Measurements from ENCODE around the gene DHFR. TPM values are rescaled to one million over a fixed set of nuclear protein-coding genes. Genes with fewer than 3 reads are reported as not detected.
"Not testable (repeated sequence)": the region's sequence is repeated elsewhere in the genome, so short reads cannot be mapped to it uniquely, and the experiment has no call there.

DHFR gene
- total RNA-seq = 14.8 and 15.6 TPM in 2 replicates
- 9.9 TPM for polyA plus RNA-seq (2012)

DNA sequence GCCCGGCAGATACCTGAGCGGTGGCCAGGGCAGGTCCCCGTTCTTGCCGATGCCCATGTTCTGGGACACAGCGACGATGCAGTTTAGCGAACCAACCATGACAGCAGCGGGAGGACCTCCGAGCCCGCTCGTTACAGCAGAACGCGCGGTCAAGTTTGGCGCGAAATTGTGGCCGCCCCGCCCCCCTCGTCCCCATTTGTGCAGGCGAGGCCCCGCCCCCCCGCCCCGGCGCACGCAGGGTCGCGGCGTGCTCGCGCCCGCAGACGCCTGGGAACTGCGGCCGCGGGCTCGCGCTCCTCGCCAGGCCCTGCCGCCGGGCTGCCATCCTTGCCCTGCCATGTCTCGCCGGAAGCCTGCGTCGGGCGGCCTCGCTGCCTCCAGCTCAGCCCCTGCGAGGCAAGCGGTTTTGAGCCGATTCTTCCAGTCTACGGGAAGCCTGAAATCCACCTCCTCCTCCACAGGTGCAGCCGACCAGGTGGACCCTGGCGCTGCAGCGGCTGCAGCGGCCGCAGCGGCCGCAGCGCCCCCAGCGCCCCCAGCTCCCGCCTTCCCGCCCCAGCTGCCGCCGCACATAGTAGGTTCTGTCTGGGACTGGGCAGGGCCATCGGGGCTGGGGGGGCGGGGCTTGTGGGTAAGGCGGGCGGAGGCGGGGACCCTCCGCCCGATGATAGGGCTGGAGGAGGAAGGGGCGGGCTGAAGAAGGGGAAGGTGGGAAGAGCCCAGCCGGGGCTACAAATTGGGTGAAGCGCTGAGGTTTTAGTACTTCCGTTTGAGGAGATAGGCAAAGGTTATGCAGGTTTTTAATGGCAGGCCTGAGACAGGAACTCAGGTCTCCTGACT is at the start of gene DHFR, which contains the start of gene MSH3:
Gene DHFR, minus strand, starts transcription at position 593 of the 840 bp plus-strand sequence. Its CDS starts 494 bp downstream, at position 99.
Gene MSH3, plus strand, starts transcription at position 262 of the 840 bp plus-strand sequence. Its CDS starts 76 bp downstream, at position 338.
- peak; percentile 87 for DNase-seq (ENCODE audit: low read depth)

DNA sequence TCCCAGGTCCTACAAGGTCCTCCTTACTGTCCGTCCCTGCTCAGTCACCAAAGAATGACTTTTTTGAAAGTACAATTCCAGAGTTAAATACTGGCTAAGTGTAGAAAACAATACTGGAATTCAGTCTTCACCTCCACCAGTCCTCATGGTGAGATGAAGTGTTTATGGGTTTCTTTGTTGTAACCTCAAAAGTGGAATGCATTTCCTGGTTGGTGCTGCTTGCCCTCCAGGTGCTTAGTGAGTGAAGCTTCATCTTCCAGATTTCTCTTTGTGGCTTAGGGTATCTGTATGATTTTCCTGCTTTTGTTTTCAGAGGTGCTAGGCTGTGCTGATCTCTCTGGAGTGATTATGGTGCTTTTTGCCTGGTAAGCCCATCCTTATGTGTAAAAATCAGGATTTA is 49.4 kb upstream of the DHFR start:
- DNase-seq (ENCODE audit: low read depth) = no peak

DNA sequence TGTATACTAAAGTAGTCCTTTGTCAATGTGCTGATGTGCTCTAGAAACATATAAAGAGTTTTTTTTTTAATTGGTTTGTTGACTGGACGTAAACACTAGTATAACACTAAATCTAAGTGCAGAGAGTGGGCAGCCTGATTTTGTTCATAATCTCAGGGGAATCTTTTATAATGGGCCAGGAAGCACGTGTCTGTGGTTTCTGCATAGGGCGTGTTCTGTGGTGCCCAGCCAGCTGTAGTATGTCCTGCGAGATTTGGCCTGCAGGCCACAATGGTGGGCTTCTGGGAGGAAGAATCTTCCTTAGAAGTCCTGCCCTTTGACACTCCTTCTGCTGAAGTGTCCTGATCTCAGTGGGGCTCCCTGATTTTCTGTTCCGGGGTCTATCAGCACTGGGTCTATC is 49.0 kb upstream of the DHFR start:
- peak; percentile 57 for DNase-seq (ENCODE audit: low read depth)

DNA sequence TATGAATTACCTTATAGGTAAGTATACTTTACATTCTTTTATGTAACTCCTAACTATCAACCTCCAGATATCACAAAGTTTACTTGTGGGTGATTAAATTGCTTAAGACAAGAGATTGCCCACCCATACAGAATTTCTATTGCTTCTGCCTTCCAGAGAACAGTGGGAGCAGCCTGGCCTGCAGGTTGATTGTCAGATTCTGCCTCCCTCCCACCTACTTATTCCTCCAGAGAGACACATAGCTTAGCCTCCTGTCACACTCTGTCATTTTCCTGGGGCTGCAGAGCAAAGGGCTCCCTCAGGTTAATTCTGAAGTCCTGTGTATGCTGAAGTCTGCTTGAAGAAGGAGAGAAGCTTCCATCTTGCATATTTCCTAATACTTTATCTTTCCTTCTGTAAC is 48.5 kb upstream of the DHFR start:
- no peak for DNase-seq (ENCODE audit: low read depth)

DNA sequence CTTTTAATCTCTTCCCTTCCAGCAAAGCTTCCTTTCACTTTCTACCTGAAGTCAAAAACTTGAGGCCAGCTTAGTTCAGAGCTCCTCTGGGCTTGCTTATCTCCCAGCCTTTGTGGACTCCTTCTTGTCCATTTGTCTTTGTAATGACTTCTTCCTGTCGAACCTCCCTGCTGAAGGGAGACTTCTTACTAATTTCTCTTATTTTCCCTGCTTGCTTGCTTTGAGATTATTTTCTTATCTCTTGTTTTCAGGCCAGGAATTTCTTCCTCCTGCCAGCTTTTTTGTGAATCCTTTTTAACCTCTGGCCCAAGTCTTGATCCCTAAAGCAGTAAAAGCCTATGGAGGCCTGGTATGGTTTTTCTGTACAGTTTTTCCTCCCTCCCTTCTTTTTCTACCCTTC is 46.8 kb upstream of the DHFR start:
- no peak for DNase-seq (ENCODE audit: low read depth)

DNA sequence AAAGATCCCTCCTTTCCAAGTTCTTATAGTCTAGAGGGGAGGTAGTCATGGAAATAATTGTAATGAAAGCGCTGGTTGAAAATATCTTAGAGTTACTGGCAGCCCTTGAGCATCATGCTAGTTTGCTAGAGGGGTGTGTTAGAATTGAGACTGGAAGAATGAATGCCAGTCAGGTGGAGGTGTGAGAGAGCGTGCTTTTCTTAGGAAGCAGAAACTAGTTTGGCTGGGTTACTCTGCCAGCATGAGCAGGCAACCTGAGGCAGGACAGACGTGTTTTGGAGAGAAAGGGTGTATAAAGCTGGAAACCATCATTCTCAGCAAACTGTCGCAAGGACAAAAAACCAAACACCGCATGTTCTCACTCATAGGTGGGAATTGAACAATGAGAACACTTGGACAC is 43.6 kb upstream of the DHFR start:
- DNase-seq (ENCODE audit: low read depth) = no peak

DNA sequence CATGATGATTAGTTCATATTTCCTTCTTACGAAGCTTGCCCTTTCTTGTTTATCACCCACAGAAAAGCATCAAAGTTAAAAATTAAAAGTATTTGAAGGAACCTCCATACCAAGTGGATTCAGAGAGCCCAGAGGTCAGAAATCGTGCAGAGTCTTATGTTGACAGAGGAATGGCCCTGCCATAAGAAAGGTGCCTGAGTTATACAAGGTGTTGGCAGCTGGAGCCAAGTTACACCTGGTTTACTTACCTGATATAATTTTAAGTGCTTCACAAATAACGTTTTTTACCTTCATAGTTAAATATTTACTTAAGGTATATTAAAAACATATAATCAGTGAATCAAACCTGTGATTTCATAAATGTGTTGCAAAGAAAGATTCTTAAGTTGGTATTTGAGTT is 42.3 kb upstream of the DHFR start:
- no peak for DNase-seq (ENCODE audit: low read depth)

DNA sequence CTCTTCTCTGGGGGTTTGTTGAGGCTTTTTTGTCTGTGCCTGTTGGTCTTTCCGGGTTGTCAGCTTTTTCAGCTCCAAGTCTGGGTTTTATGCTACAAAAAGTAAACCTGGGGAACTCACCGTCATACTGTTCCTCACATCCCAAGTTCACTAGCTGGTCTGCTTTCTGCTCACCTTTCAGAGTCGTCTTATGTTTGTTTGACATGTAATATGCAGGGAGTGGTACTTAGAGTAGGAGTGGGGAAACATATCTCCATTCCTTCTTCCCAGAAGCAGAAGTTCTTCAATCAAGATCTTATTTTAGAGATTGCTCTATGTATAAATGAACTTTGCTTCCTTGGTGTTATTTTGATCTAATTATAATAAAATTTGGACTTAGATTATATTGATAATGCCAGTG is 41.7 kb upstream of the DHFR start:
- no peak for DNase-seq (ENCODE audit: low read depth)

DNA sequence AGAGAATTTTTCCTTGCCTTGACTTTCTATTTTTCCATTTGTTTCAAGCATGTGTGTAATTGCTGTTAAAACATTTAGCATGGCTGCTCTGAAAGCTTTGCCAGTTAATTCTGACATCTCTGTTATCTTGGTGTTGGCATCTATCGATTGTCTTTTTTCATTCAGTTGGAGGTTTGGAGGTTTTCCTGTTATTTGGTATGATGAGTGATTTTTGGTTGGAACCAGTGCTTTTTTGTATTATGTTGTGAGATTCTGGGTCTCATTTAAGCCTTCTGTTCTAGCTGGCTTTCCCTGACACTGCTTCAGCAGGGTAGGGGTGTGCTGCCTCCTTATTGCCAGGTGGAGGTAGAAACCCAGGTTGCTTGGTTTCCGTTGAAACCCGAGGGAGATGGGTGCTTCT is 40.9 kb upstream of the DHFR start:
- no peak for DNase-seq (ENCODE audit: low read depth)

DNA sequence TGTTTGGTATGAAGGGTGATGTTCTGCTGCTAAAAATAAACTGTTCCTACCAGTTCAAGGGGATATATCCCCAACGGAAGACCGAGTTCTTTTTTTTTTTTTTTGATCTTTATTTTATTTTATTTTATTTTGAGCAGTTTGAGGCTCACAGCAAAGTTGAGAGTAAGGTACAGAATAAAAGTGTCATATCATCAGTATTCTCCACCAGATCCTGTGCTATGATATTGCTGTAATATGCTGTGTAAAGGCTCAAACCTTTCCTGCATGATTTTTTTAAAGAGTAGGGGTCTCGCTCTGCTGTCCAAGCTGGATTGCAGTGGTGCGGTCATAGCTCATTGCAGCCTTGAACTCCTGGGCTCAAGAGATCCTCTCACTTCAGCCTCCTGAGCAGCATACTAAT is 34.8 kb upstream of the DHFR start:
- DNase-seq (ENCODE audit: low read depth) = no peak

DNA sequence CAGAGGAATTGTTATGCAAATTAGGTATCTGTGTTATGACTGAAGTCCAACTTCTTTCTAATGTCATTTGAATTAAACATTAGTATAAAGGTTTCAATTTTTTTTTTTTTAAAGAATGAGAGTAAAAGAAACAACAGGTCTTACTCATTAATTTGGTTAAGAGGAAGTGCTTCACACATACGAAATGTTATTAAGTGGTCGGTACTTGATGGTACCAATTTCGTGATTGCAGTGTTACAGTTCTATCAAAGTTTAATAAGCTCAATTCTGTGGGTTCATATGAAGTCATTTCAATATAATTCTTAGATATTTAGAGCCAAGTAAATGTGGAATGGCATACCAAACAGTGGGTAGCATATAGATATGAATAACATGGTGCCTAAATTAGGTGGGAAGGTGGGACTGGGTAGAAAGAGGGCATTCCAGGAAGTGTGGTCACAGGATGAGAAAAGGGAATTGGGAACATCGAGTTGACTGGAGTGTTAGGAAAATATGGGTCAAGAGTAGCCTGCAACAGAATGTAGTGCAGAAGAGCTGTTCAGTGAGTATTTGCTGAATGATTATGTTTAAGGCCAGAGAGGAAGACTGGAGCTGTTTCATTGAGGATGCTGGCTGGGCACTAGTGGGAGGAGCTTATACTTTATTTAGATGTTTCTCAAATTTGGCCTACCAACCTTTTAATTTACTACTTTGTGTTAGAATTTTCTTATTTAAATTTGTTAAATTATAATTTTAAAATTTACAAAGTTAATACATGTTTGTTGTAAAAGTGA is 34.1 kb upstream of the DHFR start:
- no peak for DNase-seq (ENCODE audit: low read depth)

DNA sequence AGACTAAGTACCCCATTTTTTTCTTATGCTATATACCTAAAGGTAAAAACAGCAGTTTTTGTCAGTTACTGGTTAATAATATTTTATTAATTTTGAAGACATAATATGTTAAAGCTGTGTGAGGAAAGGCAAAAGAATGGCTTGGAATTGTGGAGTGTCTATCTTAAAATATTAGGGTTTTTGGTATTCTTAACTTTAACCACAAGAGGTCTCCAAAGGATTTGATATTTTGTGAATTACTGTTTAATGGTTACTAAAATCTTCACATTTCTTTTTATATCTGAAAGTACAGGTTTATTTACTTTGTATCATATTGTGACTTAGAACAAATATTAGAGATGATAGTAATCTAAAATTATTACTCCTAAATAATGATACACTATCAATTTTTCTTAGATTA is 32.0 kb upstream of the DHFR start:
- DNase-seq (ENCODE audit: low read depth) = peak; percentile 22

DNA sequence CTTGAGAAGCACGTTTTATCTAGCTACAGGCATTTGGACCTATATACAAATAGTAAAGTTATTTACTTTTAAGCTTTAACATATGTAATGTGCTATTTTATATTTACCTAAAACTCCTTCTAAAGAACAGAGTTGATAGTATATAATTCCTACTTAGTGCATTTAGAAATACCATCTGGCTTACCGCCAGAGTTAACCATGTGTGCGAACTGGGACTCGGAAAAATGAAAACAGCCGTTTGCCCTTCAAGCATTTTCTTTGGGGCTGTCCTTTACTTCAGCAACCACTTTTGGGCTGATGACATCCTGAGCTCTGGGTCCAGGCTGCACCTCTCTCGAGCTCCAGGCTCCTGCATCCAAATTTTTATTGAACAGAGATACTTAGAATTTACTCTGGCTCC is 21.9 kb upstream of the DHFR start:
- no peak for DNase-seq (ENCODE audit: low read depth)

DNA sequence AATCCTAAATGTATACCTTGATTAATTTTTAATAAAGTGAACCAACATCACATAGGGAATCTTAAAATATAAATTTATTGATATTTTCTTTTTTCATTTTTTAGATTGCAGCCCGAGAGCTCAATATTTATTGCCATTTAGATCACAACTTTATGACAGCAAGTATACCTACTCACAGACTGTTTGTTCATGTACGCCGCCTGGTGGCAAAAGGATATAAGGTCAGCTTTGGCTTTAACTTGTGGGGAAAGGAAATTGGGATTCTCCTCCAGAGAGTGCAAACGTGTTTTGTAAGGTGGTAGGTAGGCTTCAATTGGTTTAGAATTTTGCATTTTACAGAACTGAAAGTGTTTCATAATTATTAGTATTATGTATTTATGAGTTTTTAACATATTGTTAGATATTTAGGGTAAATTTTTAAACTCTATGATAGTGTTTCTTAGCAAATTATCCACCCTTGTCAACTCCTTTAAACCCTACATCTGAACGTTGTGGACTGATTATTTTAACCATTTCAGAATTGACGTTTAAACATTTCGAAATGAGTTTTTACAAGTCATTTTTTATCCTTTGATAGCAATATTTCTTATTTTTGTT is 17.5 kb upstream of the DHFR start:
- peak; percentile 88 for DNase-seq (ENCODE audit: low read depth)

DNA sequence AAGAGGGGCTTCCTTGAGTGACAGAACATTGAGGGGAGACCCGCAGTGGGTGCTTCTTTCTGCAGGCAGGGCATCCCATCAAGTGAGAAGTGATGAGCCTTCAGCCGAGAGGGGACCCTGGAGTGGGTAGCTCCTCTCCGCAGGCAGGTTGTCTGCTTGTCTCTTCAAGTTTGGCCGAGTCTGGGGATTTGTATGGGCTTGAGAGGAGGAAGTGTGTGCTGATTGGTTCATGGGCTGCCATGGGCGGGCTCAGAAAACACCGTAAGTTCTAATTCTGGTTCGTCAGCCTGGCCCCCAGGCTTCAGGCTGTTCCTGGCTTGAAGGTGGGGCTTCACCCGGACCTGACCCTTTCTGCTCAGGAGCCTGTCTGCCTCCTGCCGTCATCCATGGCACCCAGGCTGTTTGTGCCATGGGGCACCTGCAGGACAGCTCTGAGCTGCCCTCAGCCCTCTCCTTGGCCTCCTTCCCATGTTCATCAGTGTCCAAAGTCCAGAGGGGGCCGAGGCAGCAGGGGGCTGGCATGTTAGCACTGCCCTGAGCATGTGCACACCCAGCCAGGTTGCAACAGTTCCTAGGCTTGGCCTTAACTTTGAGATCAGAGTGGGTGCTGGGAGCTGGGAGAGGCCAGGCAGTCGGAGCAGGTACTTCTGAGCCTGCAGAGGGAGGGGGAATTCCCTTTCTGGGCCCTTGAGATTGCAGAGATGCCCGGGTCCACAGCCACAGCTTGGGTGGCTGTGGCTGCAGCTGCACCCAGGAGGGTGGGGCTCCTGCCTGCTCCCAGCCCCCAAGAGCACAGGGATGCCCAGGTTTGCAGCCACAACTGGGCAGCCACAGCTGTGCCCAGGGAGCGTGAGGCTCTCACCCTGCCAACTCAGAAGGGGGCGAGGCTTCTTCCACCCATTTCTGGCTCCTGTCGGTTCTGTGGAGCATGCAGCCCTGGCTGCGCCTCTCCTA is 13.5 kb upstream of the DHFR start:
- peak; percentile 34 for DNase-seq (ENCODE audit: low read depth)

DNA sequence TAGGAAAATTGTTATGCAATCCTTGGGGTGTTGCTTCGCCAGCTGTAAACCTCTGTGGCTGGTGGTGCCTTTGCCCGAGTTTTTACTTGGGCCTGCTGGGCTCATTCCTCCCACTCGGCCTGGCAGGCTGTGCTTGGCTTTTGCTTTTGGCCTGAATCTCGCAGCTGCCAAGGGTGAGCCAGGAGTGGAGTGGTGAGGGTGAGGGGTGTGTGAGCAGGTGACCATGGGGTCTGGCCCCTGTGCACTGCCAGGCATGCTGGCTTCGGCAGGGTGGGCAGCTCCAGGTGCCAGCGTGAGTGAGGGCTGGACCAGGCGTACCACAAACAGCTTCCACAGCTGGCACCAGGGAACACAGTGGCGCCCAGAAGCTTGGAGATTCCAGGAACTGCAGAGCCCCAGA is 12.6 kb upstream of the DHFR start:
- no peak for DNase-seq (ENCODE audit: low read depth)

DNA sequence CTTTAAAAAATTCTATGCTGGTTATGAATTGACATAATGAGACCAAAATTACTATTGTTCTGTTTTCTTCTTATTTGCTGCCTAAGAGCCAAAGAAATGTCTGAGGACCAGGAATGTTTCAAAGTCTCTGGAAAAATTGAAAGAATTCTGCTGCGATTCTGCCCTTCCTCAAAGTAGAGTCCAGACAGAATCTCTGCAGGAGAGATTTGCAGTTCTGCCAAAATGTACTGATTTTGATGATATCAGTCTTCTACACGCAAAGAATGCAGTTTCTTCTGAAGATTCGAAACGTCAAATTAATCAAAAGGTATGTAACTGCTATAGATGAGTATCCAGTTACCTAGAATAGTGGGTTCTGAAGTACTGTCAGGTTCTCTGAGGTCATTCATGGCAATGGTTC is 10.3 kb upstream of the DHFR start:
- DNase-seq (ENCODE audit: low read depth) = no peak

DNA sequence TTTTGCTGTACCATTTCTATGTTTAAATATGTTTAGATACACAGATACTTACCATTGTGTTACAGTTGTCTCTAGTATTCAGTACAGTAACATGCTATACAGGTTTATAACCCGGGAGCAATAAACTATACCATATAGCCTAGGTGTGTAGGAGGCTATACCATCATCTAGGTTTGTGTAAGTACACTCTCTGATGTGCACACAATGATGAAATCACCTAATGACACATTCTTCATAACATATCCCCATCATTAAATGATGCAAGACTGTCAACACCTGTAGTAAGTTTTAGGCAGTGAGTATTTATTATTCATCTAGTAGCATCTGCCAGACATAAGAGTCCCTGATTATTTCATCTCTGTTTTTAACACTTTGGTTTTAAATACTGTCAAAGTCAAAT is 7.3 kb upstream of the DHFR start:
- no peak for DNase-seq (ENCODE audit: low read depth)

DNA sequence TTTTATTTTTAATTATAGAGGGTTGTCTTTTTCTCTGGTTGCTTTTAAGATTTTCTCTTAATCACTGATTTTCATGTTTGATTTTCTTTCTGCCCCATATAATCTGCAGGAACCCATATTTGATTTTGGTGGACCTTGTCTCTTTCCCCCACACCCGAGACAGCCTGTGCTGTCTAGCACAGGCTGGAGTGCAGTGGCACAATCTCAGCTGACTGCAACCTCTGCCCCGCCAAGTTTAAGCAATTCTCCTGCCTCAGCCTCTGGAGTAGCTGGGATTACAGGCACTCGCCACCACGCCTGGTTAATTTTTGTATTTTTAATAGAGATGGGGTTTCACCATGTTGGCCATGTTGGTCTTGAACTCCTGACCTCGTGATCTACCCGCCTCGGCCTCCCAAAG is 5.9 kb upstream of the DHFR start:
- DNase-seq (ENCODE audit: low read depth) = not testable (repeated sequence)

DNA sequence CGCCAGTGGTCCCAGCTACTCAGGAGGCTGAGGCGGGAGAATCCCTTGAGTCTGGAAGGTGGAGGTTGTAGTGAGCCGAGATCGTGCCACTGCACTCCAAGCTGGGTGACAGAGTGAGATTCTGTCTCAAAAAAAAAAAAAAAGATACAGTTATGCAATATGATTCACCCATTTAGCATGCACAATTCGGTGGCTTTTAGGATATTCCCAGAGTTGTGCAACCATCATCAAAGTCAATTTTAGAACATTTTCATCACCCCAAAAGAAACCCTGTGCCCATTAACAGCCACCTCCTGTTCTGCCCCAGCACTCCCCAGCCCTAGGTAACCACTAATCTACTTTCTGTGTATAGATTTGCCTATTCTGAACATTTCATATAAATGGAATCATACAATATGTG is 4.3 kb upstream of the DHFR start:
- no peak for DNase-seq (ENCODE audit: low read depth)

DNA sequence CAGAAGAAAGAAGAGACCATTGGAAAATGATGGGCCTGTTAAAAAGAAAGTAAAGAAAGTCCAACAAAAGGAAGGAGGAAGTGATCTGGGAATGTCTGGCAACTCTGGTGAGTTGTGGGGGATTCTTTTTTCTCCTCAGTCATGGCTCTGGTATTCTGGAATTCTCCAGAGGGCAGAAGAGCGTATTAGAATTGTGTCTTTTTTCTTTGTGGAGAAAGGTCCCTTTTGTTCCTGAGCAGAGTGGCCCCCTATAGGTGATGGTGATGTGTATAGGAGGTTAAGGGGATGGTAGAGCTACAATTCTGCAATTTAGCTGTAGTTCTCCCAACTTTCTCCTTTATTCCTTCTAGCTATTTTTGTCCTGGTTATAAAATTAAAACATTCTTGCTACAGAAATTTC is 1.6 kb upstream of the DHFR start:
- no peak for DNase-seq (ENCODE audit: low read depth)

All from myocyte (in vitro differentiated cells).